ENCODE data around the gene ALG9.

Gene ALG9

DNA sequence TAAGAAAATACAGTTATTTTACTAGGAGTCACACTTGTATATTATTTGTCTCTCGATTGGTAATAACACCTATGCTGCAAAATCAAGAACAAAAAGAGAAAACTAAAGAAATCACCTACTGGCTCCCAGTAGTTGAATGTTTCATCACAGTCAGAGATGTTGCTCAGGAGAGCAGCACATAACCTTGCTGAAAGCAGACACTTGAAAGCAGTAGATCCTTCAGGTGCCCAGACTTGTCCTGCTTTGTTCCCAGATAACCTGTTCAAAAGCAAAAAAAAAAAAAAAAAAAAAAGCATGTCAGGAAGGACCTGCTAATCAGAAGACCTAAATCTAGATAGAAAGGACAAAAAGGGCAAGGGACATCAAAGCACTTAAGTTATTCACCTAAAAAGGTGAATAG lies 1.3 kb downstream of the ALG9 start (continued):
- TF ChIP-seq, protein P1, sequence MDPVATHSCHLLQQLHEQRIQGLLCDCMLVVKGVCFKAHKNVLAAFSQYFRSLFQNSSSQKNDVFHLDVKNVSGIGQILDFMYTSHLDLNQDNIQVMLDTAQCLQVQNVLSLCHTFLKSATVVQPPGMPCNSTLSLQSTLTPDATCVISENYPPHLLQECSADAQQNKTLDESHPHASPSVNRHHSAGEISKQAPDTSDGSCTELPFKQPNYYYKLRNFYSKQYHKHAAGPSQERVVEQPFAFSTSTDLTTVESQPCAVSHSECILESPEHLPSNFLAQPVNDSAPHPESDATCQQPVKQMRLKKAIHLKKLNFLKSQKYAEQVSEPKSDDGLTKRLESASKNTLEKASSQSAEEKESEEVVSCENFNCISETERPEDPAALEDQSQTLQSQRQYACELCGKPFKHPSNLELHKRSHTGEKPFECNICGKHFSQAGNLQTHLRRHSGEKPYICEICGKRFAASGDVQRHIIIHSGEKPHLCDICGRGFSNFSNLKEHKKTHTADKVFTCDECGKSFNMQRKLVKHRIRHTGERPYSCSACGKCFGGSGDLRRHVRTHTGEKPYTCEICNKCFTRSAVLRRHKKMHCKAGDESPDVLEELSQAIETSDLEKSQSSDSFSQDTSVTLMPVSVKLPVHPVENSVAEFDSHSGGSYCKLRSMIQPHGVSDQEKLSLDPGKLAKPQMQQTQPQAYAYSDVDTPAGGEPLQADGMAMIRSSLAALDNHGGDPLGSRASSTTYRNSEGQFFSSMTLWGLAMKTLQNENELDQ (tag by site-specific recombination; IDR thresholded peaks at IDR 0.05; ENCODE audit: low read depth), result no peak
- TF ChIP-seq ZFHX2 (tag by site-specific recombination; conservative IDR thresholded peaks at IDR 0.05) (no peak), ZNF843 (tag by site-specific recombination; IDR thresholded peaks at IDR 0.05) (no peak), ZNF621 (tag by site-specific recombination; IDR thresholded peaks at IDR 0.05) (no peak), ZNF658 (tag by site-specific recombination; IDR thresholded peaks at IDR 0.05) (no peak), ZNF155 (tag by site-specific recombination; IDR thresholded peaks at IDR 0.05) (no peak), ZNF335 (tag by site-specific recombination; conservative IDR thresholded peaks at IDR 0.05) (no peak), ZNF610 (tag by site-specific recombination; IDR thresholded peaks at IDR 0.05; ENCODE audit: borderline replicate concordance) (no peak), KLF8 (tag by site-specific recombination; IDR thresholded peaks at IDR 0.05) (no peak)
- TF ChIP-seq, protein P2, sequence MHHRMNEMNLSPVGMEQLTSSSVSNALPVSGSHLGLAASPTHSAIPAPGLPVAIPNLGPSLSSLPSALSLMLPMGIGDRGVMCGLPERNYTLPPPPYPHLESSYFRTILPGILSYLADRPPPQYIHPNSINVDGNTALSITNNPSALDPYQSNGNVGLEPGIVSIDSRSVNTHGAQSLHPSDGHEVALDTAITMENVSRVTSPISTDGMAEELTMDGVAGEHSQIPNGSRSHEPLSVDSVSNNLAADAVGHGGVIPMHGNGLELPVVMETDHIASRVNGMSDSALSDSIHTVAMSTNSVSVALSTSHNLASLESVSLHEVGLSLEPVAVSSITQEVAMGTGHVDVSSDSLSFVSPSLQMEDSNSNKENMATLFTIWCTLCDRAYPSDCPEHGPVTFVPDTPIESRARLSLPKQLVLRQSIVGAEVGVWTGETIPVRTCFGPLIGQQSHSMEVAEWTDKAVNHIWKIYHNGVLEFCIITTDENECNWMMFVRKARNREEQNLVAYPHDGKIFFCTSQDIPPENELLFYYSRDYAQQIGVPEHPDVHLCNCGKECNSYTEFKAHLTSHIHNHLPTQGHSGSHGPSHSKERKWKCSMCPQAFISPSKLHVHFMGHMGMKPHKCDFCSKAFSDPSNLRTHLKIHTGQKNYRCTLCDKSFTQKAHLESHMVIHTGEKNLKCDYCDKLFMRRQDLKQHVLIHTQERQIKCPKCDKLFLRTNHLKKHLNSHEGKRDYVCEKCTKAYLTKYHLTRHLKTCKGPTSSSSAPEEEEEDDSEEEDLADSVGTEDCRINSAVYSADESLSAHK (tag by site-specific recombination; IDR thresholded peaks at IDR 0.05), result no peak

DNA sequence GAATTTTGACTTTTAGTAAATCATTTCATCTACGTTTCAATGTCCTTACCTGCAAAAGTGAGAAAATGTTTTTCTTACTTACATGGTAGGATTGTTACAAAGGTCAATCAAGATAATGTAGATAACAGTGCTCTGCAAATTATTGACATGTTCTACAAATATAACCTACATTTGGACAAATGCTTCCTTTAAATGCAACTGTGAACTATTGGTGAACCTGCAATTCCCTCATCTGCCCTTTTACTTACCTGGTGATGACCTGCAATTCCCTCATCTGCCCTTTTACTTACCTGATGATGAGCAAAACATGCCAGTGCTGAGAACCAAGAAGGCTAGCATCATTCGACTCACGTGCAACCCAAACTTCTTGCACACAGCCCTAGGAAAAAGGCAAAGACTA lies 11.1 kb downstream of the ALG9 start:
- Histone ChIP-seq H3K4me1 (ENCODE audit: control insufficient read depth, insufficient read depth, low read length) (no peaks in the 10 kb centered on the region), H3K9me3 (ENCODE audit: control insufficient read depth, insufficient read depth, low read depth, low read length) (no peaks in the 10 kb centered on the region), H3K36me3 (ENCODE audit: control insufficient read depth in 2 of 2, insufficient read depth in 1 of 2, low read length in 2 of 2) (peaks cover 6 to 71% of the 10 kb centered on the region in 2 experiments), H3K27ac (ENCODE audit: extremely low read depth, low read depth, low read length) (no peak overlapping the region), H3K4me3 (ENCODE audit: low read depth, low read length) (no peak overlapping the region)
- TF ChIP-seq ZNF133 (tag by site-specific recombination; IDR thresholded peaks at IDR 0.05), result no peak
- TF ChIP-seq SALL2 (tag by site-specific recombination; IDR thresholded peaks at IDR 0.05; ENCODE audit: borderline replicate concordance), result no peak
- TF ChIP-seq ZNF140 (tag by site-specific recombination; IDR thresholded peaks at IDR 0.05), result no peak
- TF ChIP-seq ZBTB20 (tag by site-specific recombination; IDR thresholded peaks at IDR 0.05), result no peak
- no peak for TF ChIP-seq WT1 (tag by site-specific recombination; IDR thresholded peaks at IDR 0.05)
- TF ChIP-seq ZNF548 (tag by site-specific recombination; IDR thresholded peaks at IDR 0.05), result no peak
- CTCF ChIA-PET, result interaction anchor here (1.1 kb wide), 1 partner anchor 14 kb away, joined by 3 read pairs; no protein-coding TSS in a partner anchor
- POLR2A ChIA-PET, result no interaction called here

DNA sequence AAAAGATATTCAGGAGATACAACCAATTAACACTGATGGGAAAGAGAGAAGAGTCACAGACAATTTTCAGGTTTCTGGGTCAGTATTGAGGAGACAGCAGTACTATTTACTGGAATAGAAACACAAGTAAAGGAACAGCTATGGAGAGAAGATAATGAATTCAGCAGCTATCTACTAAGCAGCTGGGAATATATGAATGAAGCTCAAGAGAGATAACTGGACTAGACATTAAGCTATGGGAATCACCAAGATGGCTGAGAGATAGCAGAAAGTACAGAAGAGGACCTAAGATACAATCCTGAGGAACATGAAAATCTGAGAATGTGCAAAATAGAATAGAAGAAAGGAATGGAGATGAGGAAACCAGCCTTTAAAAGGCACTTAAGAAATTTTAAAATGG lies 15.9 kb downstream of the ALG9 start:
- POLR2A ChIA-PET, result interaction anchor here (0.7 kb wide), 1 partner anchor 16 kb away, joined by 10 read pairs; the partner anchor contains the start of gene ALG9
- CTCF ChIA-PET, result interaction anchor here (0.6 to 1.0 kb wide), 4 partner anchors 13 to 320 kb away, joined by 3 to 4 read pairs (median 4); partner anchors contain the start of gene BCO2
- H3K36me3 ChIP-seq (ENCODE audit: control insufficient read depth in 2 of 2, insufficient read depth in 1 of 2, low read length in 2 of 2), result peaks cover 0 to 69% of the 10 kb centered on the region in 2 experiments; a peak in 2 of 3 replicates
- H3K9me3 ChIP-seq (ENCODE audit: control insufficient read depth, insufficient read depth, low read depth, low read length), result no peaks in the 10 kb centered on the region
- no peak overlapping the region for H3K27ac ChIP-seq (ENCODE audit: extremely low read depth, low read depth, low read length)
- H3K4me1 ChIP-seq (ENCODE audit: control insufficient read depth, insufficient read depth, low read length), result no peaks in the 10 kb centered on the region
- no peak overlapping the region for H3K4me3 ChIP-seq (ENCODE audit: low read depth, low read length)
- TF ChIP-seq, protein P3, sequence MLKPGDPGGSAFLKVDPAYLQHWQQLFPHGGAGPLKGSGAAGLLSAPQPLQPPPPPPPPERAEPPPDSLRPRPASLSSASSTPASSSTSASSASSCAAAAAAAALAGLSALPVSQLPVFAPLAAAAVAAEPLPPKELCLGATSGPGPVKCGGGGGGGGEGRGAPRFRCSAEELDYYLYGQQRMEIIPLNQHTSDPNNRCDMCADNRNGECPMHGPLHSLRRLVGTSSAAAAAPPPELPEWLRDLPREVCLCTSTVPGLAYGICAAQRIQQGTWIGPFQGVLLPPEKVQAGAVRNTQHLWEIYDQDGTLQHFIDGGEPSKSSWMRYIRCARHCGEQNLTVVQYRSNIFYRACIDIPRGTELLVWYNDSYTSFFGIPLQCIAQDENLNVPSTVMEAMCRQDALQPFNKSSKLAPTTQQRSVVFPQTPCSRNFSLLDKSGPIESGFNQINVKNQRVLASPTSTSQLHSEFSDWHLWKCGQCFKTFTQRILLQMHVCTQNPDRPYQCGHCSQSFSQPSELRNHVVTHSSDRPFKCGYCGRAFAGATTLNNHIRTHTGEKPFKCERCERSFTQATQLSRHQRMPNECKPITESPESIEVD (tag by site-specific recombination; IDR thresholded peaks at IDR 0.05), result no peak
- TF ChIP-seq, protein P2 (tag by site-specific recombination; IDR thresholded peaks at IDR 0.05), result no peak
- no peak for TF ChIP-seq PRDM1 (tag by site-specific recombination; IDR thresholded peaks at IDR 0.05)
- no peak for TF ChIP-seq ZNF571 (tag by site-specific recombination; IDR thresholded peaks at IDR 0.05)
- TF ChIP-seq ZXDB (tag by site-specific recombination; IDR thresholded peaks at IDR 0.05), result no peak

Measured in HEK293 (cell line).